IPS-20b (cell line): ENCODE data around the gene PPIF.

Source experiments
- H3K27ac ChIP-seq: one replicate; pipeline ENCODE4 v1.5.1; 2013; ENCODE audit warnings: low read length
- H3K27me3 ChIP-seq: 2 replicates; pipeline ENCODE4 v1.6.1; 2013; ENCODE audit warnings: mild to moderate bottlenecking, low read length, inconsistent platforms; ENCODE audit not compliant: insufficient read depth
- H3K36me3 ChIP-seq: 2 replicates; pipeline ENCODE4 v1.6.1; 2013; ENCODE audit warnings: low read depth, mild to moderate bottlenecking, inconsistent platforms, low read length, moderate library complexity; ENCODE audit not compliant: insufficient read depth
- H3K4me1 ChIP-seq: 2 replicates; pipeline ENCODE4 v1.6.1; 2013; ENCODE audit warnings: mild to moderate bottlenecking, control low read depth, inconsistent platforms, low read length, moderate library complexity; ENCODE audit not compliant: insufficient read depth
- H3K4me3 ChIP-seq: 2 replicates; pipeline ENCODE4 v1.5.1; 2013; ENCODE audit warnings: mild to moderate bottlenecking, low read length, inconsistent platforms
- H3K9ac ChIP-seq: 2 replicates; pipeline ENCODE4 v1.6.1; 2013; ENCODE audit warnings: low read depth, mild to moderate bottlenecking, inconsistent platforms, low read length, moderate library complexity
- H3K9me3 ChIP-seq: 2 replicates; pipeline ENCODE4 v1.6.1; 2013; ENCODE audit warnings: mild to moderate bottlenecking, low read depth, low read length, inconsistent platforms; ENCODE audit not compliant: insufficient read depth

PPIF gene

GRCh38 chr10:79372871-79373270 is 25.6 kb downstream of the PPIF start:
- peaks cover 3% of the 10 kb centered on the region; the same call in 1 of the 2 replicates for H3K9me3 ChIP-seq
- no peaks in the 10 kb centered on the region for H3K36me3 ChIP-seq
- H3K9ac ChIP-seq = no peak overlapping the region
- H3K27ac ChIP-seq = no peak overlapping the region
- H3K4me3 ChIP-seq = no peak overlapping the region
- no peaks in the 10 kb centered on the region for H3K27me3 ChIP-seq
- H3K4me1 ChIP-seq = no peaks in the 10 kb centered on the region

- peaks cover 3% of the 10 kb centered on the region; the same call in 1 of the 2 replicates for H3K9me3 ChIP-seq
Measured at GRCh38 chr10:79374312-79375191, 27.3 kb downstream of the PPIF start.

GRCh38 chr10:79375321-79376077 is 28.2 kb downstream of the PPIF start:
- H3K36me3 ChIP-seq = no peaks in the 10 kb centered on the region
- H3K9me3 ChIP-seq = no peaks in the 10 kb centered on the region
- H3K9ac ChIP-seq = no peak overlapping the region
- no peaks in the 10 kb centered on the region for H3K27me3 ChIP-seq
- no peaks in the 10 kb centered on the region for H3K4me1 ChIP-seq
- no peak overlapping the region for H3K4me3 ChIP-seq
- no peak overlapping the region for H3K27ac ChIP-seq

More at GRCh38 chr10:79374312-79375191, 27.3 kb downstream of the PPIF start:
- no peak overlapping the region for H3K27ac ChIP-seq
- H3K9ac ChIP-seq = no peak overlapping the region
- H3K36me3 ChIP-seq = no peaks in the 10 kb centered on the region
- no peaks in the 10 kb centered on the region for H3K4me1 ChIP-seq
- no peak overlapping the region for H3K4me3 ChIP-seq
- no peaks in the 10 kb centered on the region for H3K27me3 ChIP-seq

- no peak overlapping the region for H3K27ac ChIP-seq
Measured at GRCh38 chr10:79376078-79376628, 28.9 kb downstream of the PPIF start.

GRCh38 chr10:79376751-79377556 is 29.7 kb downstream of the PPIF start:
- Histone ChIP-seq H3K27me3 (no peaks in the 10 kb centered on the region), H3K9me3 (no peaks in the 10 kb centered on the region), H3K4me3 (no peak overlapping the region), H3K4me1 (no peaks in the 10 kb centered on the region), H3K9ac (no peak overlapping the region), H3K36me3 (no peaks in the 10 kb centered on the region), H3K27ac (no peak overlapping the region)

More at GRCh38 chr10:79376078-79376628, 28.9 kb downstream of the PPIF start:
- Histone ChIP-seq H3K27me3 (no peaks in the 10 kb centered on the region), H3K36me3 (no peaks in the 10 kb centered on the region), H3K4me1 (no peaks in the 10 kb centered on the region), H3K9me3 (no peaks in the 10 kb centered on the region), H3K4me3 (no peak overlapping the region), H3K9ac (no peak overlapping the region)

- no peaks in the 10 kb centered on the region for H3K27me3 ChIP-seq
- H3K4me1 ChIP-seq = no peaks in the 10 kb centered on the region
- H3K36me3 ChIP-seq = no peaks in the 10 kb centered on the region
- H3K9me3 ChIP-seq = no peaks in the 10 kb centered on the region
- H3K9ac ChIP-seq = no peak overlapping the region
- H3K27ac ChIP-seq = no peak overlapping the region
- H3K4me3 ChIP-seq = no peak overlapping the region
Measured at GRCh38 chr10:79377557-79378382, 30.5 kb downstream of the PPIF start.

- Histone ChIP-seq H3K4me3 (no peak overlapping the region), H3K9ac (no peak overlapping the region), H3K36me3 (no peaks in the 10 kb centered on the region), H3K9me3 (no peaks in the 10 kb centered on the region), H3K27ac (no peak overlapping the region), H3K4me1 (no peaks in the 10 kb centered on the region), H3K27me3 (no peaks in the 10 kb centered on the region)
Measured at GRCh38 chr10:79378383-79378646, 31.0 kb downstream of the PPIF start.

- H3K4me3 ChIP-seq = no peak overlapping the region
- no peak overlapping the region for H3K27ac ChIP-seq
- H3K9ac ChIP-seq = no peak overlapping the region
Measured at GRCh38 chr10:79378647-79379511, 31.6 kb downstream of the PPIF start.

GRCh38 chr10:79379512-79380124 is 32.3 kb downstream of the PPIF start:
- H3K9me3 ChIP-seq = no peaks in the 10 kb centered on the region
- no peaks in the 10 kb centered on the region for H3K4me1 ChIP-seq
- H3K9ac ChIP-seq = no peak overlapping the region
- no peak overlapping the region for H3K4me3 ChIP-seq
- no peak overlapping the region for H3K27ac ChIP-seq
- H3K27me3 ChIP-seq = no peaks in the 10 kb centered on the region
- H3K36me3 ChIP-seq = no peaks in the 10 kb centered on the region

More at GRCh38 chr10:79378647-79379511, 31.6 kb downstream of the PPIF start:
- no peaks in the 10 kb centered on the region for H3K9me3 ChIP-seq
- no peaks in the 10 kb centered on the region for H3K36me3 ChIP-seq
- no peaks in the 10 kb centered on the region for H3K27me3 ChIP-seq
- no peaks in the 10 kb centered on the region for H3K4me1 ChIP-seq
